Measurements from ENCODE around the gene B3GNT2. TPM values are rescaled to one million over a fixed set of nuclear protein-coding genes. Genes with fewer than 3 reads are reported as not detected.

B3GNT2 gene
- total and polyA plus RNA-seq, 3 donors from 2014 or later, result 19.7 to 20.9 (median 20.9) TPM

- Histone ChIP-seq H3K9me3 (no peaks in the 10 kb centered on the region), H3K27ac (no peak overlapping the region), H3K36me3 (ENCODE audit: low read depth, missing control alignments) (no peaks in the 10 kb centered on the region), H3K4me1 (no peaks in the 10 kb centered on the region), H3K27me3 (no peaks in the 10 kb centered on the region), H3K4me3 (no peak overlapping the region)
- no peak for TF ChIP-seq CTCF (IDR thresholded peaks at IDR 0.05)
- no peak for TF ChIP-seq POLR2A (IDR thresholded peaks at IDR 0.05)
- intact Hi-C loops (cut with DNase I; ENCODE audit: low total_unique reads), result no loop called here
- no peak for DNase-seq
- WGBS, 2 donors, result 80 to 81% methylated on average over 7 to 9 of the region's 9 CpGs
Observed at GRCh38 chr2:62202019-62202722, 6.3 kb downstream of the B3GNT2 start.

- intact Hi-C loops (cut with DNase I; ENCODE audit: low total_unique reads), result no loop called here
- DNase-seq, result no peak
- Histone ChIP-seq H3K27ac (no peak overlapping the region), H3K36me3 (ENCODE audit: low read depth, missing control alignments) (no peaks in the 10 kb centered on the region), H3K9me3 (no peaks in the 10 kb centered on the region), H3K4me3 (no peak overlapping the region), H3K4me1 (peaks cover 3% of the 10 kb centered on the region), H3K27me3 (no peaks in the 10 kb centered on the region)
- TF ChIP-seq CTCF (IDR thresholded peaks at IDR 0.05), result no peak
- no peak for TF ChIP-seq POLR2A (IDR thresholded peaks at IDR 0.05)
- 52 to 63% methylated on average over 1 of the region's 1 CpG for WGBS, 2 donors
Observed at GRCh38 chr2:62202729-62203128, 6.8 kb downstream of the B3GNT2 start.

- Histone ChIP-seq H3K4me1 (peaks cover 9% of the 10 kb centered on the region), H3K4me3 (no peak overlapping the region), H3K27me3 (no peaks in the 10 kb centered on the region), H3K27ac (no peak overlapping the region), H3K36me3 (ENCODE audit: low read depth, missing control alignments) (no peaks in the 10 kb centered on the region), H3K9me3 (no peaks in the 10 kb centered on the region)
- intact Hi-C loops (cut with DNase I; ENCODE audit: low total_unique reads), result no loop called here
- WGBS, 2 donors, result 90 to 100% methylated on average over 1 of the region's 1 CpG
- DNase-seq, result no peak
- TF ChIP-seq POLR2A (IDR thresholded peaks at IDR 0.05) (no peak), CTCF (IDR thresholded peaks at IDR 0.05) (no peak)
Observed at GRCh38 chr2:62203459-62203858, 7.5 kb downstream of the B3GNT2 start.

GRCh38 chr2:62204998-62205496 lies 9.1 kb downstream of the B3GNT2 start:
- Histone ChIP-seq H3K9me3 (no peaks in the 10 kb centered on the region), H3K27ac (no peak overlapping the region), H3K27me3 (no peaks in the 10 kb centered on the region), H3K4me3 (no peak overlapping the region), H3K4me1 (peaks cover 16% of the 10 kb centered on the region), H3K36me3 (ENCODE audit: low read depth, missing control alignments) (no peaks in the 10 kb centered on the region)
- WGBS, 2 donors, result 77 to 80% methylated on average over 14 of the region's 14 CpGs
- TF ChIP-seq CTCF (IDR thresholded peaks at IDR 0.05) (no peak), POLR2A (IDR thresholded peaks at IDR 0.05) (no peak)
- DNase-seq, result no peak
- intact Hi-C loops (cut with DNase I; ENCODE audit: low total_unique reads), result no loop called here

- TF ChIP-seq POLR2A (IDR thresholded peaks at IDR 0.05) (no peak), CTCF (IDR thresholded peaks at IDR 0.05) (no peak)
- H3K4me1 ChIP-seq, result peaks cover 16% of the 10 kb centered on the region
- H3K27me3 ChIP-seq, result no peaks in the 10 kb centered on the region
- no peaks in the 10 kb centered on the region for H3K9me3 ChIP-seq
- no peak overlapping the region for H3K4me3 ChIP-seq
- no peak overlapping the region for H3K27ac ChIP-seq
- no peak for DNase-seq
- intact Hi-C loops (cut with DNase I; ENCODE audit: low total_unique reads), result no loop called here
- H3K36me3 ChIP-seq (ENCODE audit: low read depth, missing control alignments), result no peaks in the 10 kb centered on the region
- 80 to 81% methylated on average over 6 of the region's 6 CpGs for WGBS, 2 donors
Observed at GRCh38 chr2:62205554-62205953, 9.6 kb downstream of the B3GNT2 start.
